Neuronal stem cell (in vitro differentiated cells): ENCODE results near the gene SLC9A9.
A peak's percentile ranks its signal among the peaks of the same experiment; 100 is the strongest.

Source experiments
- DNase-seq: peaks from one replicate; pipeline ENCODE4 v3.0.0-alpha.2; 2013; ENCODE audit warnings: low spot score
- H2AFZ ChIP-seq: one replicate; pipeline ENCODE4 v1.6.1; 2013; ENCODE audit warnings: mild to moderate bottlenecking, low read length, inconsistent platforms
- H2AK5ac ChIP-seq: 2 replicates; pipeline ENCODE4 v1.6.1; 2013; ENCODE audit warnings: low read depth, mild to moderate bottlenecking, inconsistent platforms, low read length, moderate library complexity, mixed read lengths
- H2BK120ac ChIP-seq: 2 replicates; pipeline ENCODE4 v1.6.1; 2013; ENCODE audit warnings: low read depth, mild to moderate bottlenecking, inconsistent platforms, low read length, moderate library complexity, mixed read lengths
- H2BK12ac ChIP-seq: one replicate; pipeline ENCODE4 v1.6.1; 2013; ENCODE audit warnings: low read length, inconsistent platforms
- H2BK15ac ChIP-seq: 2 replicates; pipeline ENCODE4 v1.6.1; 2013; ENCODE audit warnings: mild to moderate bottlenecking, low read length, inconsistent platforms, mixed read lengths
- H2BK5ac ChIP-seq: one replicate; pipeline ENCODE4 v1.6.1; 2013; ENCODE audit warnings: inconsistent platforms, mild to moderate bottlenecking, low read length, moderate library complexity
- H3K14ac ChIP-seq: one replicate; pipeline ENCODE4 v1.6.1; 2013; ENCODE audit warnings: low read length, inconsistent platforms
- H3K18ac ChIP-seq: 2 replicates; pipeline ENCODE4 v1.6.1; 2013; ENCODE audit warnings: low read length, inconsistent platforms
- H3K23ac ChIP-seq: 2 replicates; pipeline ENCODE4 v1.6.1; 2013; ENCODE audit warnings: low read depth, mild to moderate bottlenecking, mixed read lengths, low read length, inconsistent platforms; ENCODE audit not compliant: poor library complexity
- H3K27ac ChIP-seq: replicated peaks from 3 replicates; pipeline ENCODE4 v1.5.1; 2013; ENCODE audit warnings: low read length, inconsistent platforms
- H3K27me3 ChIP-seq, 3 experiments: 2 replicates each; pipeline ENCODE4 v1.6.1; 2013; ENCODE audit warnings: low read length in 3 of 3, mild to moderate bottlenecking in 2 of 3, inconsistent platforms in 1 of 3, low read depth in 1 of 3, mixed read lengths in 1 of 3, moderate library complexity in 1 of 3; ENCODE audit not compliant: control insufficient read depth in 3 of 3, insufficient read depth in 3 of 3
- H3K36me3 ChIP-seq, 2 donors: replicated peaks in 1 of 2; 2 replicates each; pipeline ENCODE4 v1.6.1; 2013; ENCODE audit warnings: low read length in 2 of 2; ENCODE audit not compliant: control insufficient read depth in 2 of 2, insufficient read depth in 2 of 2
- H3K4ac ChIP-seq: 2 replicates; pipeline ENCODE4 v1.6.1; 2013; ENCODE audit warnings: inconsistent platforms, mild to moderate bottlenecking, low read length, moderate library complexity
- H3K4me1 ChIP-seq, 2 donors: 1 replicate in 1 of 2; 2 replicates in 1 of 2; pipeline ENCODE4 v1.6.1; 2013; ENCODE audit warnings: low read length in 2 of 2, low read depth in 1 of 2; ENCODE audit not compliant: control insufficient read depth in 2 of 2, insufficient read depth in 1 of 2
- H3K4me2 ChIP-seq: one replicate; pipeline ENCODE4 v1.6.1; 2013; ENCODE audit warnings: mild to moderate bottlenecking, low read length, inconsistent platforms; ENCODE audit not compliant: insufficient read depth, poor library complexity, severe bottlenecking
- H3K4me3 ChIP-seq, 2 donors: 2 replicates each; pipeline ENCODE4 v1.5.1; 2013; ENCODE audit warnings: low read length in 2 of 2, mild to moderate bottlenecking in 2 of 2, inconsistent platforms in 1 of 2, moderate library complexity in 1 of 2
- H3K79me1 ChIP-seq: one replicate; pipeline ENCODE4 v1.6.1; 2013; ENCODE audit warnings: low read depth, mild to moderate bottlenecking, inconsistent platforms, low read length, moderate library complexity
- H3K9ac ChIP-seq: one replicate; pipeline ENCODE4 v1.6.1; 2013; ENCODE audit warnings: mild to moderate bottlenecking, low read depth, low read length, inconsistent platforms; ENCODE audit not compliant: poor library complexity
- H3K9me3 ChIP-seq, 2 donors: replicated peaks in 1 of 2; 2 replicates each; pipeline versions ENCODE3 to v1.6.1; 2013; ENCODE audit warnings: low read length in 2 of 2, mild to moderate bottlenecking in 2 of 2, inconsistent platforms in 1 of 2, low read depth in 1 of 2, mixed read lengths in 1 of 2, moderate library complexity in 1 of 2; ENCODE audit not compliant: control insufficient read depth in 2 of 2, insufficient read depth in 1 of 2
- H4K8ac ChIP-seq: one replicate; pipeline ENCODE4 v1.6.1; 2013; ENCODE audit warnings: low read depth, mild to moderate bottlenecking, inconsistent platforms, low read length, moderate library complexity
- H4K91ac ChIP-seq: one replicate; pipeline ENCODE4 v1.6.1; 2013; ENCODE audit warnings: low read length, low read depth, mild to moderate bottlenecking, inconsistent platforms; ENCODE audit not compliant: poor library complexity
- WGBS, 2 donors: extraction: QIAGEN DNeasy Blood & Tissue Kit; methylation state at CpG; one replicate each; pipeline ENCODE4 v1.1.7; 2013; ENCODE audit warnings: missing lambda C conversion rate in 2 of 2, mixed read lengths in 1 of 2; ENCODE audit not compliant: insufficient read length in 2 of 2, insufficient replicate concordance in 1 of 2; ENCODE audit errors: extremely low coverage in 2 of 2; 5-methylcytosine and 5-hydroxymethylcytosine counted together

SLC9A9 gene

GRCh38 chr3:143332026-143332425 lies 516.2 kb downstream of the SLC9A9 start:
- no peak overlapping the region for H2AK5ac ChIP-seq
- peaks cover 0 to 8% of the 10 kb centered on the region in 2 donors for H3K9me3 ChIP-seq
- DNase-seq: no peak
- no peak overlapping the region for H3K9ac ChIP-seq
- H2BK5ac ChIP-seq: no peak overlapping the region
- WGBS, 2 donors: no CpG with 5 or more reads among the region's 1 CpG
- no peak overlapping the region for H2BK120ac ChIP-seq
- no peaks in the 10 kb centered on the region for H3K79me1 ChIP-seq
- no peak overlapping the region for H3K4me2 ChIP-seq
- H3K27me3 ChIP-seq: no peaks in the 10 kb centered on the region
- H3K4me1 ChIP-seq: peaks cover 3% of the 10 kb centered on the region in 2 donors
- H2BK15ac ChIP-seq: no peak overlapping the region
- no peak overlapping the region for H3K4me3 ChIP-seq
- H2AFZ ChIP-seq: no peak overlapping the region
- H4K91ac ChIP-seq: no peak overlapping the region
- H3K27ac ChIP-seq: no peak overlapping the region
- no peak overlapping the region for H3K23ac ChIP-seq
- no peak overlapping the region for H3K14ac ChIP-seq
- H3K4ac ChIP-seq: no peak overlapping the region
- H2BK12ac ChIP-seq: no peak overlapping the region
- H3K18ac ChIP-seq: no peak overlapping the region
- H3K36me3 ChIP-seq: no peaks in the 10 kb centered on the region
- H4K8ac ChIP-seq: no peak overlapping the region

GRCh38 chr3:143331350-143331749 lies 516.9 kb downstream of the SLC9A9 start:
- H4K8ac ChIP-seq: no peak overlapping the region
- no peak for DNase-seq
- no peak overlapping the region for H3K14ac ChIP-seq
- no peaks in the 10 kb centered on the region for H3K36me3 ChIP-seq
- no peak overlapping the region for H2BK5ac ChIP-seq
- no peak overlapping the region for H2AFZ ChIP-seq
- H3K27me3 ChIP-seq: no peaks in the 10 kb centered on the region
- peaks cover 0 to 8% of the 10 kb centered on the region in 2 donors for H3K9me3 ChIP-seq
- no peak overlapping the region for H2AK5ac ChIP-seq
- H3K4me3 ChIP-seq: no peak overlapping the region
- H3K9ac ChIP-seq: no peak overlapping the region
- H3K18ac ChIP-seq: no peak overlapping the region
- H3K27ac ChIP-seq: no peak overlapping the region
- no peaks in the 10 kb centered on the region for H3K79me1 ChIP-seq
- no peak overlapping the region for H2BK12ac ChIP-seq
- H2BK15ac ChIP-seq: no peak overlapping the region
- no CpG with 5 or more reads among the region's 5 CpGs for WGBS, 2 donors
- no peak overlapping the region for H4K91ac ChIP-seq
- no peak overlapping the region for H3K23ac ChIP-seq
- no peak overlapping the region for H3K4me2 ChIP-seq
- peaks cover 3% of the 10 kb centered on the region in 2 donors for H3K4me1 ChIP-seq
- no peak overlapping the region for H2BK120ac ChIP-seq
- H3K4ac ChIP-seq: no peak overlapping the region

- Histone ChIP-seq H2AFZ (peak overlapping the region; percentile 6), H3K4me3 (no peak overlapping the region), H3K4ac (no peak overlapping the region), H2AK5ac (no peak overlapping the region), H3K4me2 (no peak overlapping the region), H2BK12ac (no peak overlapping the region), H3K14ac (no peak overlapping the region), H3K9ac (no peak overlapping the region), H4K8ac (no peak overlapping the region), H3K79me1 (no peaks in the 10 kb centered on the region), H4K91ac (no peak overlapping the region), H3K27ac (no peak overlapping the region), H3K36me3 (no peaks in the 10 kb centered on the region), H3K23ac (no peak overlapping the region), H2BK15ac (no peak overlapping the region), H2BK120ac (no peak overlapping the region), H3K27me3 (no peaks in the 10 kb centered on the region), H2BK5ac (no peak overlapping the region), H3K18ac (no peak overlapping the region), H3K4me1 (peaks cover 3% of the 10 kb centered on the region in 2 donors), H3K9me3 (peaks cover 0 to 3% of the 10 kb centered on the region in 2 donors)
- no peak for DNase-seq
- WGBS, 2 donors: no CpG with 5 or more reads among the region's 2 CpGs
Measured at GRCh38 chr3:143330296-143330868, 517.9 kb downstream of the SLC9A9 start.

- no peak overlapping the region for H2BK15ac ChIP-seq
- no peak for DNase-seq
Measured at GRCh38 chr3:143329567-143330211, 518.6 kb downstream of the SLC9A9 start.

More at GRCh38 chr3:143329567-143330211, 518.6 kb downstream of the SLC9A9 start:
- H3K18ac ChIP-seq: peak overlapping the region; percentile 62
- H4K8ac ChIP-seq: no peak overlapping the region
- H3K4me1 ChIP-seq: peaks cover 3% of the 10 kb centered on the region in 2 donors
- H2BK120ac ChIP-seq: no peak overlapping the region
- H3K4me2 ChIP-seq: no peak overlapping the region
- H2BK5ac ChIP-seq: no peak overlapping the region
- H3K9ac ChIP-seq: no peak overlapping the region
- H3K27ac ChIP-seq: no peak overlapping the region
- H3K9me3 ChIP-seq: no peaks in the 10 kb centered on the region
- WGBS, 2 donors: no CpG with 5 or more reads among the region's 19 CpGs
- peak overlapping the region; percentile 6 for H2AFZ ChIP-seq
- H3K27me3 ChIP-seq: no peaks in the 10 kb centered on the region
- H2AK5ac ChIP-seq: no peak overlapping the region
- no peaks in the 10 kb centered on the region for H3K36me3 ChIP-seq
- H3K79me1 ChIP-seq: no peaks in the 10 kb centered on the region
- peak overlapping the region; percentile 43 for H2BK12ac ChIP-seq
- H3K14ac ChIP-seq: no peak overlapping the region
- H3K23ac ChIP-seq: peak overlapping the region; percentile 25
- H4K91ac ChIP-seq: no peak overlapping the region
- H3K4ac ChIP-seq: no peak overlapping the region
- no peak overlapping the region for H3K4me3 ChIP-seq
